Neural progenitor cell (in vitro differentiated cells): ENCODE data around the gene ADGRA1. TPM values are rescaled to one million over a fixed set of nuclear protein-coding genes. Genes with fewer than 3 reads are reported as not detected.

ENCODE experiments used
- DNase-seq: peaks from one replicate; pipeline ENCODE4 v3.0.0-alpha.2; 2016; ENCODE audit warnings: low spot score
- H2AFZ ChIP-seq: fragments of 200-600 bp; sonication (generic); replicated peaks from 2 replicates; pipeline ENCODE4 v1.6.1; 2016; ENCODE audit warnings: antibody characterized with exemption
- H3F3A ChIP-seq: fragments of 200-600 bp; sonication (generic); 2 replicates; pipeline ENCODE4 v1.6.1; 2016; ENCODE audit warnings: antibody characterized with exemption, low read depth
- H3K27ac ChIP-seq: fragments of 200-600 bp; sonication (generic); 2 replicates; pipeline ENCODE4 v1.5.1; 2016; ENCODE audit warnings: mild to moderate bottlenecking
- H3K27me3 ChIP-seq: fragments of 200-600 bp; sonication (generic); 2 replicates; pipeline ENCODE4 v1.6.1; 2016; ENCODE audit warnings: mild to moderate bottlenecking, moderate library complexity
- H3K36me3 ChIP-seq: fragments of 200-600 bp; sonication (generic); 2 replicates; pipeline ENCODE4 v1.5.1; 2016
- H3K4me1 ChIP-seq: fragments of 200-600 bp; sonication (generic); 2 replicates; pipeline ENCODE4 v1.6.1; 2016; ENCODE audit warnings: mixed run types
- H3K4me2 ChIP-seq: fragments of 200-600 bp; sonication (generic); 2 replicates; pipeline ENCODE4 v1.6.1; 2016
- H3K4me3 ChIP-seq: fragments of 200-600 bp; sonication (generic); 2 replicates; pipeline ENCODE4 v1.5.1; 2016
- H3K79me2 ChIP-seq: fragments of 200-600 bp; sonication (generic); 2 replicates; pipeline ENCODE4 v1.6.1; 2016; ENCODE audit warnings: low read depth
- H3K9ac ChIP-seq: fragments of 200-600 bp; sonication (generic); 2 replicates; pipeline ENCODE4 v1.6.1; 2016
- H3K9me3 ChIP-seq: fragments of 200-600 bp; sonication (generic); 2 replicates; pipeline ENCODE4 v1.5.1; 2016; ENCODE audit warnings: low read depth
- H4K20me1 ChIP-seq: fragments of 200-600 bp; sonication (generic); 2 replicates; pipeline ENCODE4 v1.6.1; 2016; ENCODE audit warnings: low read depth
- H3K27ac Mint-ChIP-seq: 3 replicates; pipeline ENCODE4 v1.8.0; 2021; ENCODE audit warnings: mixed read lengths
- H3K27me3 Mint-ChIP-seq: 2 replicates; pipeline ENCODE4 v1.8.0; 2022; ENCODE audit warnings: low read depth, mild to moderate bottlenecking, inconsistent platforms, moderate library complexity, mixed read lengths; ENCODE audit not compliant: insufficient read depth
- H3K36me3 Mint-ChIP-seq: 3 replicates; pipeline ENCODE4 v1.8.0; 2021; ENCODE audit warnings: mixed read lengths
- H3K4me1 Mint-ChIP-seq: 3 replicates; pipeline ENCODE4 v1.8.0; 2021; ENCODE audit warnings: mixed read lengths
- H3K4me3 Mint-ChIP-seq: 3 replicates; pipeline ENCODE4 v1.8.0; 2021; ENCODE audit warnings: mild to moderate bottlenecking, moderate library complexity, mixed read lengths
- H3K9me3 Mint-ChIP-seq: 3 replicates; pipeline ENCODE4 v1.8.0; 2020; ENCODE audit warnings: mixed read lengths
- CTCF ChIP-seq: fragments of 200-600 bp; sonication (generic); IDR thresholded peaks from 2 replicates; pipeline ENCODE4 v1.5.1; 2017; ENCODE audit warnings: antibody characterized with exemption, mild to moderate bottlenecking
- EZH2 ChIP-seq: fragments of 200-600 bp; sonication (generic); IDR thresholded peaks from 2 replicates; pipeline ENCODE4 v1.6.1; 2017; ENCODE audit warnings: antibody characterized with exemption, mild to moderate bottlenecking, moderate library complexity
- EZH2phosphoT487 ChIP-seq: fragments of 200-600 bp; sonication (generic); IDR thresholded peaks from 2 replicates; pipeline ENCODE4 v1.6.1; 2017; ENCODE audit warnings: antibody characterized with exemption
- total RNA-seq: library from RNA; depleted of rRNA; stranded (reverse); fragments of >200 nt; gene quantifications from 2 replicates; pipeline ENCODE4 v1.2.3, GENCODE V29; 2015; ENCODE audit warnings: low replicate concordance

The ADGRA1 gene
- total RNA-seq, 1 donor from 2014 or later, result not detected

DNA sequence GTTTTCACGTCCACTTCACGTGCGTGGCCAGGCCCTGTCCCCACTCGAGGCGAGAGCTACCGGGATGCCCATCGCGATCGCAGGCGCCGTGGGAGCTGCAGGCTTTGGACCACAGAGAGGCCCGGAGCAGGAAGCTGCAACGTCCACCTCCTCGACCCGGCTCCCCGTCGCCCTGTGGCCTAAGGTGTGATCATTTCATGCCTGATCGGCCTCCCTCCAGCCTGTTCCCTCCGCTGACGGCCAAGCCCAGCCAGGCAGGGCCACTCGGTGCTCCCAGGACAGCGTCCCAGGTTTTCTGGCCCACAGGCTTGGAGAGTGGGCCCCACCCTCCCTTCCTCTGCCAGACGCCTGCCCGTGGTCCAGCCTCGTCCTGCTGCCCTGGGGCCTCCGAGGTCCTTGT, 91.9 kb downstream of the ADGRA1 start:
- no peaks in the 10 kb centered on the region for H3K79me2 ChIP-seq
- H3K27ac ChIP-seq, result no peak overlapping the region
- no peak overlapping the region for H3K9ac ChIP-seq
- H3K4me1 ChIP-seq, result no peaks in the 10 kb centered on the region
- no peaks in the 10 kb centered on the region for H3K9me3 ChIP-seq
- no peak overlapping the region for H3K4me3 Mint-ChIP-seq
- no peak for DNase-seq
- peaks cover 13% of the 10 kb centered on the region for H3K36me3 Mint-ChIP-seq
- H3K4me2 ChIP-seq, result no peak overlapping the region
- H3K36me3 ChIP-seq, result no peaks in the 10 kb centered on the region
- no peaks in the 10 kb centered on the region for H3K27me3 ChIP-seq
- H3K4me3 ChIP-seq, result no peak overlapping the region
- no peak overlapping the region for H2AFZ ChIP-seq
- peaks cover 11% of the 10 kb centered on the region for H3K27me3 Mint-ChIP-seq
- H3K4me1 Mint-ChIP-seq, result no peaks in the 10 kb centered on the region
- peaks cover 17% of the 10 kb centered on the region for H3F3A ChIP-seq
- TF ChIP-seq EZH2phosphoT487, result no peak
- no peak for TF ChIP-seq CTCF
- no peak for TF ChIP-seq EZH2
- H3K9me3 Mint-ChIP-seq, result peaks cover 12% of the 10 kb centered on the region
- H3K27ac Mint-ChIP-seq, result no peak overlapping the region
- H4K20me1 ChIP-seq, result no peaks in the 10 kb centered on the region

DNA sequence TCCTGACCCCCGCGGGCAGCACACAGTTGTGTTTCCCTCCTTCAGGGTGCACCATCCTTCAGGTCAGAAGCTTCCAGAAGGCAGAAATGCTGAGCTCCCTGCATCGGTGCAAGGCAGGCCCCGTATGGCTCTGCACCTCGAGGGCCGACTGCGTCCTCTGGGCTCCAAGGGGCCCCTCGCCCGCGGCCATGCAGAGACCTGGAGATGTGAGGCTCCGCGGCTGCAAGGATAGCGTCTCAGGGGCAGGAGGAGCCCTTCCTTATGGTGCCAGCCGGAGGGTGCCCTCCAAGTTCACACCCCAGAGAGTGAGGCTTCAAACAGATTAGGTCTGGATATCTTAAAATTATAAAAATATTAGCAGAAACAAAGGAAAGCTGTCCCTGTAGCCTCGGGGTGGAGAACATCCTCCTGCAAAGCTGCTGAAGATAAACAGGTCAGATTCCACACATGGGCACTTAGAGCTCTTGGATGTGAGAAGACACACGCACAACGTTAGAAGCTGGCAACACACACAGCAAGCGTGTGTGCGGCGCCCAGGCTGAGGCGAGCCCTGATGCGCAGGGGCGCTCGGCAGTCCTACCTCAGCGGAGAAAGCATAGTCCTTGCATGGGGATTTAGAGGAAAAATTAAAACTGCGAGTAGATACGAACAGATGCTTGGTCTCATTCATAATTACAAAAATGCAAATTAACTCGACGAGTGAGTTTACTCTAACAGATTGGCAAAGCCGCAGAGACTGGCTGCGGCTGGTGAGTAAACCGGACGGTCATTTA, 92.7 kb downstream of the ADGRA1 start:
- TF ChIP-seq EZH2phosphoT487 (no peak), CTCF (no peak), EZH2 (no peak)
- Mint-ChIP-seq H3K27ac (peak overlapping the region; percentile 88), H3K36me3 (peaks cover 13% of the 10 kb centered on the region), H3K4me1 (no peaks in the 10 kb centered on the region), H3K9me3 (peaks cover 10% of the 10 kb centered on the region), H3K4me3 (no peak overlapping the region), H3K27me3 (peaks cover 11% of the 10 kb centered on the region)
- no peaks in the 10 kb centered on the region for H3K36me3 ChIP-seq
- H3K79me2 ChIP-seq, result no peaks in the 10 kb centered on the region
- no peak overlapping the region for H3K9ac ChIP-seq
- no peak overlapping the region for H2AFZ ChIP-seq
- no peak overlapping the region for H3K4me2 ChIP-seq
- H3K9me3 ChIP-seq, result no peaks in the 10 kb centered on the region
- H3K27ac ChIP-seq, result no peak overlapping the region
- H3F3A ChIP-seq, result peaks cover 17% of the 10 kb centered on the region
- no peaks in the 10 kb centered on the region for H3K4me1 ChIP-seq
- H3K27me3 ChIP-seq, result no peaks in the 10 kb centered on the region
- no peak for DNase-seq
- no peaks in the 10 kb centered on the region for H4K20me1 ChIP-seq
- H3K4me3 ChIP-seq, result no peak overlapping the region

DNA sequence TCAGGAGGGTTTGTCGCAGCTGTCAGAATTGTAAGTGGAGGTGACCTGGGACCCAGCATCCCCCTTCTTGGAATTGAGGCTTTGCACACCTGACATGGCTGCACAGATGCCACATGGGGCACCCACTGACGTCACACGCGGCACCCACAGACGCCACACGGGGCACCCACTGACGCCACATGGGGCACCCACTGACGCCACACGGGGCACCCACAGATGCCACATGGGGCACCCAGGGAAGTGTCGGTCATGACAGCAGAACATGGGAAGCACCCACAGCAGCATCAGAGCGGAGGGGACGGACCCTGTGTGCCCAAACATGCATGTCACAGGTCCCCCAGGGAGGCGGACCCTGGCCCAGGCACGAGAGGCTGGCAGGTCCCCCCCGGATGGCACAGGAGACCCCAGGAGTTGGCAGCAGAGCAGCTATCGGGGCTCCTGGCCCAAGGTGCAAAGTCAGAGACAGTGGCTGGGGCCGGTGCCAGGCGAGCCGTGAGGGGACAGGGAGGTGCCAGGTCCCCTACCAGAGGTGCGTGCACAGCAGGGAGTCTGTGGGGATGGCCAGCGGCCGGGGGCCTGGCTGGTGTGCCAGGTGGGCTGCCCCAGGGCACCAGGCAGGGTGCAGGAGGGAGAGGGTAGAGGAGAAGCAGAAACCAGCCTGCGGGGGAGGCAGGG, 93.4 kb downstream of the ADGRA1 start:
- peaks cover 3% of the 10 kb centered on the region for H3K4me1 ChIP-seq
- H3K79me2 ChIP-seq, result no peaks in the 10 kb centered on the region
- H3K4me1 Mint-ChIP-seq, result no peaks in the 10 kb centered on the region
- no peak overlapping the region for H3K27ac ChIP-seq
- no peak overlapping the region for H3K4me3 ChIP-seq
- no peaks in the 10 kb centered on the region for H4K20me1 ChIP-seq
- H3K9me3 Mint-ChIP-seq, result peaks cover 10% of the 10 kb centered on the region
- H3K9me3 ChIP-seq, result no peaks in the 10 kb centered on the region
- no peak overlapping the region for H3K4me3 Mint-ChIP-seq
- H3K36me3 ChIP-seq, result no peaks in the 10 kb centered on the region
- no peak for DNase-seq
- no peak overlapping the region for H3K9ac ChIP-seq
- no peak overlapping the region for H3K27ac Mint-ChIP-seq
- H3K27me3 Mint-ChIP-seq, result peaks cover 11% of the 10 kb centered on the region
- peaks cover 17% of the 10 kb centered on the region for H3F3A ChIP-seq
- no peaks in the 10 kb centered on the region for H3K27me3 ChIP-seq
- H3K4me2 ChIP-seq, result no peak overlapping the region
- no peak overlapping the region for H2AFZ ChIP-seq
- no peak for TF ChIP-seq CTCF
- TF ChIP-seq EZH2phosphoT487, result no peak
- TF ChIP-seq EZH2, result no peak
- H3K36me3 Mint-ChIP-seq, result peaks cover 13% of the 10 kb centered on the region

Other genes with a start within 250 kb of the ADGRA1 start
- gene CFAP46, start 145.4 kb upstream of the ADGRA1 start, total RNA-seq, result 1.6 and 4.6 TPM in 2 replicates
- gene KNDC1, start 72.3 kb downstream of the ADGRA1 start, total RNA-seq, result 1.8 and 5.6 TPM in 2 replicates
- gene UTF1, start 142.3 kb downstream of the ADGRA1 start, total RNA-seq, result not detected in 2 replicates
- 1.0 TPM in 1 of 2 replicates, not detected in the other for gene VENTX, start 149.9 kb downstream of the ADGRA1 start, total RNA-seq
- gene ADAM8, start 188.9 kb downstream of the ADGRA1 start, total RNA-seq, result 3.2 and 3.3 TPM in 2 replicates
- gene TUBGCP2, start 220.9 kb downstream of the ADGRA1 start, total RNA-seq, result 54.8 and 55.4 TPM in 2 replicates
- 34.4 and 44.4 TPM in 2 replicates for gene ZNF511, start 221.0 kb downstream of the ADGRA1 start, total RNA-seq
- gene CALY, start 249.0 kb downstream of the ADGRA1 start, total RNA-seq, result 1.6 TPM in 1 of 2 replicates, not detected in the other